HG03175 (cell line): Measurements from ENCODE around the gene ALDH3B1.

Experiments
- ATAC-seq: cut with Tn5 transposase; IDR thresholded peaks from one replicate; pipeline ENCODE4 v1.9.1; 2021; ENCODE audit warnings: mild to moderate bottlenecking, moderate library complexity; ENCODE audit not compliant: unreplicated experiment

ALDH3B1 gene

DNA sequence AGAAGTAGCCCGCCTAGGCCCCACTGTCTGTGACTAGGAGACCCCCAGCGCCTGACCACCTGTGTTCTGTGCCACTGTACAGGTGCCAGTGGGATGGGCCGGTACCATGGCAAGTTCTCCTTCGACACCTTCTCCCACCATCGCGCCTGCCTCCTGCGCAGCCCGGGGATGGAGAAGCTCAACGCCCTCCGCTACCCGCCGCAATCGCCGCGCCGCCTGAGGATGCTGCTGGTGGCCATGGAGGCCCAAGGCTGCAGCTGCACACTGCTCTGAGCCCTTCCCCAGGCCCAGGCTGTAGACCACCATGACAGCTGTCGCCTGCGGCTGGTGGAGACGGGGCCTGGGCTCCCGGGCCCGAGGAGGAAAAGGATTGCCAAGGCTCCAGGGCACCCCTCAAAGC is 17.5 kb downstream of the ALDH3B1 start:
- ATAC-seq: no peak

DNA sequence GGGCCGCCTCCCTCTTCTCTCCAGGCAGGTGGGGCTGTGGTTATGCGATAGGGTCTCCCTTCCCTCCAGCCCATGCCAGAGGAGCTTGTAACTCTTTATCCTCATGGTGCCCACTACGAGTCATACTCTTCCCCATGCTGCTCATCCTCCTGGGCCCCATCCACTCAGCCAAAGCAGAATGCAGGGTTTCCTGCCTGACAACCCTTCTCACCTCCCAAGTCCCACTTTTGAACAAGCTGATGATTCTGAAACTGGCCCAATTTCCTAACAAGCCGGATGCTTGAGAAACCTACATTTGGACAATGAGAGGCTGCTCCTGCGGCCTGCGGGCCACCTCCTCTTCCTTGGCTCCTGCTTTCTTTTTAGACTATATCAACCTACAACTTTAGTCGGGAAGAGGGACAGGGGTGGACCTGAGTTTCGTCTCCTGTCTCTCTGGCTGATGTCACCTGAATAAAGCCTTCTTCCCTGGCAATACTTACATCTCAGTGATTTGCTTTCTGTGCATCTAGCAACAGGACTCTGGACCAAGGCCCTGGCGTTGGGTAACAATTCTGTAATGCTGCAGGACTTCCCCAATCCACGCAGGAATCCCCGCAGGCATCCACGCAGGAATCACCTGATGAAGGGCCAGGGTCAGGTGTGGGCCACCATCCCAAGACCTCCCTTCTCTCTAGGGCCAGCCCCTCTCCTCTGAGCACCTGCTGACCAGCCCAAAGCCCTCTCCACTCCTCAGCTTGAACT is 18.8 kb downstream of the ALDH3B1 start:
- no peak for ATAC-seq

DNA sequence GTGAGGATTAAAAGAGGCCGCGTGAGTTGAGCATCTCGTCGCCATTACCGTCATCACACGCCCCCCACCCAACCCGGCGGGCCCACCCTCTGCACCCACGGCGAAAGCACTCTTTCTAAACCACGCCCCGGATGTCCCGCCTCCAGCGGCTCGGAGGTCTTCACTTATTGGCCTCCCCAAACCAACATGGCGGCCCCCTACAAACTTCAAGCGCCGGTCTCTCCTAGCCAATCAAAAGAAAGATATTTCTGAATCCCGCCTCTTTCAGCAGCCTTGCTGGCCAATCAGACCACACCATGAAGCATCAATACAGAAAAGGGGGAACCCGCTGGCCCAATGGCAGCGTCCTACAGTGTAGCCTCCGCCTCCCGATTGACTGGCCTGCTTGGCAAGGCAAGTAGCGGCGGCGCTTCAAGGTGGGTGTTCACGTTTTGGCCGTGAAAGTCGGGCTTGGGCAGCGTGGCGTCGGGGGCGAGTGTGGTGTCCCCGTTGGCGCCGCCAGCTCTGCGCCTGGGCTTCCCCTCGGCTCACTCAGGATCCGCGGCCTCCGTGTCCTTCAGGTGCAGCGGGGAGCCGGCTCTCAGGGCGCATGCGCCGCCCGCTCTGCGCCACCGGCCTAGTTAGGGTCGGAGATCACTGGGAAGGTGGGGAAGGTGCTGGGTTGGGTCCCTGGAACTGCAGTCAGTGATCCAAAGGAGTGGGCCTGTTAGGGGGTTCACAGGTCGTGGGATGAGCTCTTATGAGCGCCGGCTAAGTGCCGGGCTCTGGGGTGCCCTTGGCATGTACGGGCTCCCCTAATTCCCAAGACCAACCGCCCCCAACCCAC is 20.4 kb downstream of the ALDH3B1 start, which contains the start of gene NDUFS8:
Gene NDUFS8, plus strand, starts transcription at position 364 of the 826 bp plus-strand sequence. CDS start 1,471 bp downstream, outside the sequence.
- peak; percentile 96 for ATAC-seq

DNA sequence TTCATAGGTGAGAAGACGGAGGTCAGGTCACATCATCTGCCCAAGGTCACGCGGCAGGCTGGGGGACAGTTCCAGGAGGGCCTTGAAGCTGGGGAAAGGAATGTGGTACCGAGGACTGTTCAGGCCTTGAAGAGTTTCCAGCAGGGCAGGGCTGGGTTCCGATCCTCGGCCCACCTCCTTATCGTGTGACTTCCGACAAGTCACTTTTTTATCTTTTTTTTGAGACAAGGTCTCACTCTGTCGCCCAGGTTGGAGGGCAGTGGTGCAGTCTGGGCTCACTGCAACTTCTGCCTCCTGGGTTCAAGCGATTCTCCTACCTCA is 21.0 kb downstream of the ALDH3B1 start:
- ATAC-seq: no peak

DNA sequence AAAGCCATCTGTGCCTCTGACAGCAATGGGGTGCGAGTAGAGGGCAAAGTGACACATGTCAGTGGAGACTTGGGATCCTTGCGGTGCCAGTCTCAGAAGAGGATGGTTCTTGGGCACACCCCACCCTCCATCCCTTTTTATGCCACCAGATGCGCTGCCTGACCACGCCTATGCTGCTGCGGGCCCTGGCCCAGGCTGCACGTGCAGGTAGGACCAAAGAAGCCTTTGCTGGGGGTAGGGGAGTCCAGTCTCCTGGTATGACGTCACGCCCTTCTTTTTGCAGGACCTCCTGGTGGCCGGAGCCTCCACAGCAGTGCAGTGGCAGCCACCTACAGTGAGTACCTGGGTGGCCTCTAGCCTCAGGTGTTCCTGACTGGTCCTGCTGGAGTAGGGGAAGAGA is 21.9 kb downstream of the ALDH3B1 start:
- no peak for ATAC-seq

DNA sequence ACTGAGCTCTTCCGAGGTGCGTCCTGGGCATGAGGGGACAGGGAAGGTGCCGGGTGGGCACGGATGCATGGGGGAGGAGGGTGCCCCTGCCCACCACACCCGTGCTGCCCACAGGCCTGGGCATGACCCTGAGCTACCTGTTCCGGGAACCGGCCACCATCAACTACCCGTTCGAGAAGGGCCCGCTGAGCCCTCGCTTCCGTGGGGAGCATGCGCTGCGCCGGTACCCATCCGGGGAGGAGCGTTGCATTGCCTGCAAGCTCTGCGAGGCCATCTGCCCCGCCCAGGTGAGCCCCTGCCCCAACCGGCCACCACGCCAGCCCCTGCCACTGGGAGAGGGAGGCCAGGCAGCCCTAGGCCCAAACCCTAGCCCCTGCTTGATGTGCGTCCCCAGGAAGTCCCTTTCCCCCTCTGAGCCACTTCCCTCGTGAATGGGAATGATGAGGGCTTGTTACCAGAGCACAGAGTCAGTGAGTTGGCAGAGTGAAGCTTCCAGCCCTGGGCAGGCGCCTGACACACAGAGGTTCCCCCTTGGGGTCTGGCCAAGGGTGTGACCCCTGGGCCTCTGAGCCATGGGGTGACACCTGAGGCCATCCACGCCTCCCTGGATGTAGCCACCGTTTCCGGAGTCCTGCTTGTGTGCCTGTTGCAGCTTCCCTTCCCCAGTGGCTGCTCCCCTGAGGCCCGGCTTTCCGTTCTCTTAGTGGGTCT is 23.0 kb downstream of the ALDH3B1 start:
- ATAC-seq: no peak

DNA sequence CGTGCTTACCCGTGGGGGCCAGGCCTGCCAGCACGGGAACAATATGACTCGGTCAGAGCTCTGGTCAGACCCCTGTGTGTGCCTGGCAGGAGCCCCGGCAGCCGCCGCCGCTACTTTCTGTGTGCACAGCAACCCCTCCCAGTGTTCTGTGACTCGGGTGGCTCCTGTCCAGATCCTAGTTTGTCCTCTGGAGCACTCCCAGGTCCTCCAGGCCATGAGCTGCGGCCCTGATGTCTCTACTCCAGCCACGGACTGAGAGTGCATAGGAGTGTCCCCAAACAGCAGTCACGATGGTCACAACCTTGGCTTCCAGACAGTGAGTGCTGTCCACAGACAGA is 23.6 kb downstream of the ALDH3B1 start:
- no peak for ATAC-seq

DNA sequence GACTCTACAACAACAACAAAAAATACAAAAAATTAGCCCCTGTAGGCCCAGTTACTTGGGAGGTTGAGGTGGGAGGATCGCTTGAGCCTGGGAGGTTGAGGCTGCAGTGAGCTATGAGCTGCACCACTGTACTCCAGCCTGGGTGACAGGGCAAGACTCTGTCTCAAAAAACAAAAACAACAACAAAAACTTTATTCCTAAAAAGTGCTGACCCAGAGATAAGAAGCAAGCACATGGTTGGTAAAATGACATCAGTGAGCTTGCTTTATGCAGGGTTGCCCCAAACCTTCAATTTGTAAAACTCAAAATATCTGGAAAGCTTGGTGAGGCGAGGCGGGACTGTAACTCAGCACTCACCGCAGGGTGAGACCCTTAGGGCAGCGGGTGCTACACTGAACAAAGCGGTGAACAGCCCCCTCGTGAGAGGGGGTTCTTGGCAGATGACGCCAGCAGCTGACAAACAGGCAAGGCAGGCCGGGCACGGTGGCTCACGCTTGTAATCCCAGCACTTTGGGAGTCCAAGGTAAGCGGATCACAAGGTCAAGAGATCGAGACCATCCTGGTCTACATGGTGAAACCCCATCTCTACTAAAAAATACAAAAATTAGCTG is 25.2 kb downstream of the ALDH3B1 start:
- ATAC-seq: no peak

DNA sequence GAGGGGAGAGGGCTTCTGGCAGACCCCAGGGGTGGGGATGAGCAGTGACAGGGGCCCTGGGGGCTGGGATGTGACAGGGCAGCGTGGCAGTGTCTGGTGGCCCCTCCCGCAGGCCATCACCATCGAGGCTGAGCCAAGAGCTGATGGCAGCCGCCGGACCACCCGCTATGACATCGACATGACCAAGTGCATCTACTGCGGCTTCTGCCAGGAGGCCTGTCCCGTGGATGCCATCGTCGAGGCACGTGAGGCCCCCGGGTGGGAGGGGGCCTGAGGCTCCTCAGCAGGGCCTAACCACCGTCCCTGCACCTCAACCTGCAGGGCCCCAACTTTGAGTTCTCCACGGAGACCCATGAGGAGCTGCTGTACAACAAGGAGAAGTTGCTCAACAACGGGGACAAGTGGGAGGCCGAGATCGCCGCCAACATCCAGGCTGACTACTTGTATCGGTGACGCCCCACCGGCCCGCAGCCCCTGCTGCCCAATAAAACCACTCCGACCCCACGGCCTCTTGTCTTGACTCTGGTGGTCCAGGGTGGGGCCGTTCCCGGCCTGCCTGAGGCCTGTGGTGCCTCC is 26.1 kb downstream of the ALDH3B1 start:
- no peak for ATAC-seq

DNA sequence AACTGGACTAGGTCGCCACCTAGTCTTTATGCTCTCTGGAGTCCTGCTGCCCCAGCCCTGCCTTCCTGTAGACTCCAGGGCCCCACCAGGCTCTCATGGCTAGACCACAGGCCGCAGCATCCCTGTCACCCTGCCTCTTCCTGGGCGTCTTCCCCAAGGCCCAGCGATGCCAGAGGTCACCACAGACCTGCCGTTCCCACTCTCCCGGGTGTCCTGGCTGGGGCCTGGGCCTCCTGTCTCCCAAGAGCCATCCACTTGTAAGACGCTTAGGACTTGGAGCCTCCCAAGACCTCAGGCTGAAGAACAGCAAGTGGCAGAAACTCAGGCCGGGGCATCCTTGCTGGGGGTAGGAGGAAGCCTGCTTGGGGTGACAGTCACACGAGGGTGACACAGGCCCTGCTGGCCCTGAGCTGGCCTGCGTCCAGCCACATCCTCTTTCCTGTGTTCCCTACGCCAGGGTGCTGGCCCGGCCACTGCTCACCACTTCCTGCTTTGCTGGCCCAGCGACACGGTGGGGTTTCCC is 26.7 kb downstream of the ALDH3B1 start:
- ATAC-seq: no peak

DNA sequence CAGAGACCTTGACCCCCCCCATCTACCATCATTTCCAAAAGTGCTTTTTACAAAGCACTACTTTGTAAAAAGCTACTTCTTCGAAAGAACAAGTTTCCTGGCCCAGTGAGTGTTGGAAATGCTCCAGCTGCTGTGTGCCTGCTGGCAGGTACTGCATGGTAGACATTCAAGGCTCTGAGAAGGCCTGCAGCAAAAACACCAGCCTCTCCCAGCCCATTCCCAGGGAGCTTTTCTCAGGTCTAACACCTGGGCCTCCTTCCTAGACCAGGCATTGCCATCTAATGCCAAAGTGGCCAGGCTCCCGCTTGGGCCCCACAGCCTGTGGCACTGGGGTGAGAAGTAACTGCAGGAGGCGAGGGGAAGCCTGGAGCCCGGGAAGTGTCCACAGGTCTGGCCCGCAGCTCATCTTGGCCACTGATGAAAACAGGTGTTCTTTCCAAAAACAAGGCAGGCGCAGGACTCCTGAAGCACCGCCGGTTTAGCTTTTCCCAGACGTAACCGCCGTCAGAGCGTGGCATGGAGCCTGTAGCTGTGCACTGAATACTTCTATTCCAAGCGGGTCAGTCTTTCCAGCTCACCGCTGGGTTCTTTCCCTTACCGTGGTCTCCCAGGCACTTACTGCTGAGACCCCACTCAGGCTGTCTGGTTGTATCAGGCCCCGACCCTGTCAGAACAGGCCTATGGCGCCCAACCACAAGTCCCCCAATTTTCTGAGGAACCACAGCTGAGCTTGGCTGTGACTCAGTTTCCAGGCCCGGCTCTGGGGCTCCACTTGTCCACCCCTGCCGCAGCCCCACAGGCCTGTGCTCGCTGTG is 27.5 kb downstream of the ALDH3B1 start:
- no peak for ATAC-seq

DNA sequence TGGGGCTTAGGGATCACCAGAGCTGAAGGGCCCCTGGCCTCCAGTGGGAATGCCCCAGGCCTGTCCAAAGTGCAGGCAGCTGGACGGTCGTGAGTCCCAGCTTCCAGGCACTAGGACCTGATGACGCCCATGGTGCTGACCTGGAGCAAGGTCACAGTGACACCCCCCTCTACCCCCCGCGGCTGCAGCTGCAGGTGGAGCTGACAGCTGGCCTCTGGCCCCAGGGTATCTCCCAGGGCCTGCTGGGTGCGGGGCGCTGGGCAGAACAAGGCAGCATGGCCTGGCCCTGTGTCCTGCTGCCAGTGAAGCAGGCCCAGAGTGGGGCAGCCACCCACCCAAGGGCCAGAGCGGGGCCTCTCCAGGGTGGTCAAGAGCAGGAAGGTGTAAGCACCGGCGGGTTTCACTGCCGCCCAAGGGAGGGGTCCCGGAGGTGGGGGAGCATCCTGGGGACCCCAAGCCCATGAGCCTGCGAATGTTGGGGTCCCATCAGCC is 28.1 kb downstream of the ALDH3B1 start:
- ATAC-seq: no peak

DNA sequence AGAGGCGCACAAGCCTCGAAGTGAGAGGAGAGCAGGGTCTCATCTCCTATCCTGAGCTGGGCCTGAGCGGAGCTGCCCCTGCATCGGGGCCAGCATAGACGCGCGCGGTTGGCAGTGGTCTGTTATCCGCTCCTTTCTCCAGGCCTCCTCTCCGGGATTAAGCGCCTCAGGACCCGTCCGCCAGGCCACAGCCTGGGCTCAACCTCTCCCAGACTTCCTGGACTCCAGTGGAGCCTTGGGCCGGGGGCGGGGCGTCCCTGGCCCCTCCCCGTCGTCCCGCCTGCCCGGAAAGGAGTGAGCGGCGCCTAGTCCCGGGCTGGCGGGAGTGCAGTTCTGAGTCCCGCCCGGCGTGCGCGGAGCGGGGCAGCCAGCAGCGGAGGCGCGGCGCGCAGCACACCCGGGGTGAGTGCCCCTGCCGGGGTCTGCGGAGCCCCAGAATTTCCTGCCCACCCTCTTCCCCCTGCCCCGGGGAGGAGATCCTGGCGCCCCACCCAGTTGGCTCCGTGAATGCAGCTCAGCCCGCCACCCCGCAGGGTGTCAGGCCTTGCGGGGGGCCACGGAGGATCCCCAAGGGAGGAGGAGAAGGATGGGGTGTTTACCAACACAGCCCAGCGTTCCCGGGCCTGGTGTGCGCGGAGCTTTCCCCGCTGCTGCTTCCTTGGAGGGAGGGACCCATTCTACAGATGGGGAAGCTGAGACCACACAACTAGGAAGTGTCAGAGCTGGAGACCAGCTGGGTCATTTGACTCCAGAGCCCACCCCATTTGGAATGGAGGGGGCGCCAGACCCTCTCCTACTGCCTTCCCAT is 28.8 kb downstream of the ALDH3B1 start, which contains the start of gene TCIRG1:
Gene TCIRG1, plus strand, starts transcription at position 308 of the 808 bp plus-strand sequence. CDS start 2,247 bp downstream, outside the sequence.
- ATAC-seq: no peak

DNA sequence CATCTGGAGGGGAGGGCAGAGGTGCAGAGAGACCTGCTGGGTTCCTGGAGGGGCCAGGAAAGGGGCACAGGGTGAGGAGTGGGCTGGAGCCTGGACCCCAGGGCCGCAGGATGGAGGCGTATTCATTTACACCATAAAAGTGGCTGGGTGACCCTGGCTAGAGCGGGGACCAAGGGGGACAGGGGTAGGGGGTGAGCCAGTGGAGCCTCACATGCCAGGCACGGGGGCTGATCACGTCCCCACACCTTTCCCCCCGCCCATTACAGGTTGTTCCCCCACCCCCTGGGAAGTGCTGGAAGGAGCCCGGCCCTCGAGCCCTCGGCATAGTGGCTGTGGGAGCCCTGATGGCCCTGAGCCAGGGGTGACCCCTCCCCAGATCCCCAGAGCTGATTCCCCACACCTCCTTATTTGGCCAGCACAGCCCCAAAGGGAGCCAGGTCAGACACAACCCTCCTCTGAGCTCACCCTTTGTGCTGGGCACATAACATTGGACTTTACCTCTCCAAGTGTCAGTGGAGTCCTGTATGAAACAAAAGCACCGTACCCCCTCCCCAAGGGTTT is 29.5 kb downstream of the ALDH3B1 start:
- ATAC-seq: peak; percentile 7

DNA sequence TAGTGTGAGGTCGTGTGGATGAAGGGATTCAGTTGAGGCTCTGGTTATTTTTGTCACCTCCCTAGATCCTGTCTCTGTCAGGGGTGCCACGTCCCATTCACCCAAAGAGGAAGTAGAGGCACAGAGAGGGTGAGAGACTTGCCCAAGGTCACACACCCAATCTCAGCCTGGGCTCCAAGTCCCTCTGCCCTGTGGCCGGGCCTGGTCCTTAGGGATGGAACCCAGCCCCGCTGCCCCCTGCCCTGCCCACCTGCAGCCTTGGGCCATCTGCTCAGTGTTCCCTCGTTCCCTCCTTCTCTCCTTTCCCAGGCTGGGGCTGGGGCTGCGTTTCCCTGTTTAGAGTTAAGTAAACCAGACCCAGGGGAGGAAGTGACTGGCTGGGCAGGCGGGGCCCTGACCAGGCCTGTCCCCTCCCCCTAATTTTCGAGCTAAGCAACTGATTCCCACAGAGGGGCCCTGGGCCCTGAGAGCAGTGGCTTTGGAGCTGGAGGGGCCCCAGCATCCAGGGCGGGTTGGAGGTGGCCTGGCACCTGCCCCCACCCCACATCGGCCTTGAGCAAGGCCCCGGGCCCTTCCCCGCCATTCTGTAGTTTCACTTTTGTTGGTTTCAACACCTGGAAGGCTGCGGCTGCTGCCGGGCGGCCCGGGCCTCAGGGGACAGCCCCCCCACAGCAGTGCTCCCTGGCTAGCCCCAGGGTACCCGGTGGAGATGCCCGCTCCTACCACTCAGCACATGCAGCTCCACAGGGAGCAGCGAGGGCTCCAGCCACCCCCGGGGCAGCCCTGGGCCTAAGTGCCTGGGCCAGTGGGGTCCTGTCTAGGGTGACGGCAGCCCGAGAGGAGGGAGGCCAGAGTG is 30.2 kb downstream of the ALDH3B1 start:
- ATAC-seq: peak; percentile 41

DNA sequence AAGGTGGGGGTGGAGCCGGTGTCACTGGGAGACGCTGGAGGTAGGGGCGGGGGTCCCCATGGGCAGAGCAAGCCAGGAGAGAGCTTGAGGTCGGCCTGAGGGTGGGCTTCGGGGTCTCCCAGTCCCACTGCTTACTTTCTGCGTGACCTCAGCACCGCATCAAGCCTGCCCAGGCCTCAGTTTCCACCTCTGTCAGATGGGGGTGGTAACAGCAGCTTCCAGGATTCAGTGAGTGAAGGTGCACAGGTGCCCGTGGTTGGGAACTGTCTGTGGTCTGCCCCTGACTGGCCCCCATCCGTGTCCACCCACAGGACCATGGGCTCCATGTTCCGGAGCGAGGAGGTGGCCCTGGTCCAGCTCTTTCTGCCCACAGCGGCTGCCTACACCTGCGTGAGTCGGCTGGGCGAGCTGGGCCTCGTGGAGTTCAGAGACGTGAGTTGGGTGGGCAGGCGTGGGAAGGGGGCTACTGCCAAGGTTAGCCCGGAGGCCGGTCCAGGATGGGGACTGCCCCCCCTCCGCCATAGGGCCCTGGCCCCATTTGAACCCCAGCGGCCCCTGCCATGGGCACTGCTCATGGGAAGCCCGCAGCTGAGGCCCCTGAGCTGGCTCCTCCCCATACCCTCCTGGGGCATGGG is 30.9 kb downstream of the ALDH3B1 start:
- ATAC-seq: no peak

DNA sequence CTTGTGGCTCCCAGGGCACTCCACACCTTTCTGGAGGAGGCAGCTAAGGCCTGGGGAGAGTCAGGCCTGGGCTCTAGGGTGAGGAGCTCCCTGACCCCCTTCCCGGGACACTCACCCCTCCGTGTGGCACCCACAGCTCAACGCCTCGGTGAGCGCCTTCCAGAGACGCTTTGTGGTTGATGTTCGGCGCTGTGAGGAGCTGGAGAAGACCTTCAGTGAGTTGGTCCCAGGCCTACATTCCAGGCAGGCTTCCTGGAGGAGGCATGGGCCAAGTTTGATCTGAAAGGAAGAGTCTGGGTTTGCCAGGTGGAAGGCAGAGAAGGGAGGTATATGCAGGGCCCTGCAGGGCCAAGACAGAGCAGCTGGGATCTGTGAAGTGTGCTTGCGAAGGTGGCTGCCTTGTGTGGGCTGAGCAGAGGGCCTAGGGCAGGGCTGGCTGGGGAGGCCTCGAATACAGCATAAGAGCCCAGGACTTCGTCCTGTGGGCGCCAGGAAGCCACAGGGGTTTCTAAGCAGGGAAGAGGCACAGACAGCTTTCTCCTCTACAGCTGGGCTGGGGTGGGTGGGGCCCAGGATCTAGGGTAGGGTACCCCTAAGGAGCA is 31.6 kb downstream of the ALDH3B1 start:
- ATAC-seq: no peak
